BJ (cell line): Measurements from ENCODE around the gene CYP4F2. TPM values are rescaled to one million over a fixed set of nuclear protein-coding genes. Genes with fewer than 3 reads are reported as not detected.
"Not testable (repeated sequence)": the region's sequence is repeated elsewhere in the genome, so short reads cannot be mapped to it uniquely, and the experiment has no call there.

Source experiments
- CTCF ChIA-PET: fragments of 350-600 bp; formaldehyde crosslinking; extraction: SDS; loops from one replicate; lab custom pipeline; 2021; ENCODE audit warnings: antibody characterized with exemption, inconsistent platforms; lab: Yijun Ruan, JAX
- POLR2A ChIA-PET: fragments of 300-600 bp; sonication (Branson Sonifier 250); formaldehyde crosslinking; extraction: SDS; loops from one replicate; lab custom pipeline; 2021; ENCODE audit warnings: antibody characterized with exemption; lab: Charles Lee
- DNase-seq: peaks from one replicate; pipeline ENCODE4 v3.0.0-alpha.2; 2011; ENCODE audit warnings: low read depth
- H3K27me3 ChIP-seq: 2 replicates; pipeline ENCODE4 v1.6.0; 2011; ENCODE audit warnings: low read length; ENCODE audit not compliant: control insufficient read depth, insufficient read depth
- H3K36me3 ChIP-seq: 2 replicates; pipeline ENCODE4 v1.5.1; 2011; ENCODE audit warnings: low read length; ENCODE audit not compliant: control insufficient read depth, insufficient read depth
- H3K4me3 ChIP-seq: 2 replicates; pipeline ENCODE4 v1.5.1; 2011; ENCODE audit warnings: low read depth, mild to moderate bottlenecking, control low read depth, low read length
- polyA plus RNA-seq: library from polyadenylated mRNA; depleted of rRNA; stranded (reverse); fragments of >200 nt; gene quantifications from 2 replicates; pipeline ENCODE4 v1.2.3, GENCODE V29; 2011
- TF ChIP-seq, protein P1 (sequence below): IDR thresholded peaks from 2 replicates; pipeline ENCODE4 v1.5.1; 2011; ENCODE audit warnings: low read depth, mild to moderate bottlenecking, control low read depth, inconsistent platforms, low read length, moderate library complexity; ENCODE audit not compliant: insufficient read depth

CYP4F2 gene
- polyA plus RNA-seq, 1 experiment: not detected

DNA sequence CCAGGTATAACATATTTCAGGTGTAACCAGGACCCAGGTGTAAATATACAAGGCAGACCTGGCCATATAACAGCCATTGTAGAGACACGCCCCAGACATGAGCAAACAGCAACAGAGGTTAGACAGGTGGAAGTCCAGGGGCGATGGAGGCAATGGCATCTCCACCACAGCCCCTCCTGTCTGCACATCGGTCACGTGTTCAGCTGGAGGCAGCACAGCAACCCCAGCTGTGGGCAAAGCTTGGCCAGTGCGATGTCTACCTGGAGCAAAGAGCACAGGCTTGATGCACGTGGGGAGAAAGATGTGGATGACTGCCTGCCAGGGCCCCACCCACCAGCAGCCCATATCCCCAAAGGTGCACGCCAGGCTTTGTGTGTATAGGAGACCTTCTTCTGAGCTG lies 4.4 kb downstream of the CYP4F2 start:
- Histone ChIP-seq H3K36me3 (no peaks in the 10 kb centered on the region), H3K4me3 (no peak overlapping the region), H3K27me3 (no peaks in the 10 kb centered on the region)
- ChIA-PET CTCF (no interaction called here), POLR2A (no interaction called here)
- TF ChIP-seq, protein P1, sequence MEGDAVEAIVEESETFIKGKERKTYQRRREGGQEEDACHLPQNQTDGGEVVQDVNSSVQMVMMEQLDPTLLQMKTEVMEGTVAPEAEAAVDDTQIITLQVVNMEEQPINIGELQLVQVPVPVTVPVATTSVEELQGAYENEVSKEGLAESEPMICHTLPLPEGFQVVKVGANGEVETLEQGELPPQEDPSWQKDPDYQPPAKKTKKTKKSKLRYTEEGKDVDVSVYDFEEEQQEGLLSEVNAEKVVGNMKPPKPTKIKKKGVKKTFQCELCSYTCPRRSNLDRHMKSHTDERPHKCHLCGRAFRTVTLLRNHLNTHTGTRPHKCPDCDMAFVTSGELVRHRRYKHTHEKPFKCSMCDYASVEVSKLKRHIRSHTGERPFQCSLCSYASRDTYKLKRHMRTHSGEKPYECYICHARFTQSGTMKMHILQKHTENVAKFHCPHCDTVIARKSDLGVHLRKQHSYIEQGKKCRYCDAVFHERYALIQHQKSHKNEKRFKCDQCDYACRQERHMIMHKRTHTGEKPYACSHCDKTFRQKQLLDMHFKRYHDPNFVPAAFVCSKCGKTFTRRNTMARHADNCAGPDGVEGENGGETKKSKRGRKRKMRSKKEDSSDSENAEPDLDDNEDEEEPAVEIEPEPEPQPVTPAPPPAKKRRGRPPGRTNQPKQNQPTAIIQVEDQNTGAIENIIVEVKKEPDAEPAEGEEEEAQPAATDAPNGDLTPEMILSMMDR: no peak
- DNase-seq: no peak

DNA sequence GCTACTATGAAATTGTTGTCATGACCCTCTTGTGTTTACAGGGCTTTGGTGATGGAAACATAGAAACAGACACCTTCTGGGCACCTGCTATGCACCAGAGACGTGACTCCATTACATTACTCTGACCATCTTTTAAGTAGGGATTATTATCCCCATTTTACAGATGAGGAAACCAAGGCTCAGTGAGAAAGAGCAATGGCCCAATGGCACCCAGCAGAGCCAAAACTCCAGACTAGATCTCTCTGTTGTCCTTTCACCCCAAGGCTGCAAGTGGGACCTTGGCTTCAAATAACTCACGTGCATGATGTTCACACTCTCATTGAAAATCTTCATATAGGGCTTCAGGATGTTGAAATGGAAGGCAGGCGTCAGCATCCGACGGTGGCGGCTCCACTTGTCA lies 5.9 kb downstream of the CYP4F2 start:
- CTCF ChIA-PET: interaction anchor here (0.6 kb wide), 1 partner anchor 298 kb away, joined by 3 read pairs; no protein-coding TSS in a partner anchor
- Histone ChIP-seq H3K4me3 (no peak overlapping the region), H3K36me3 (no peaks in the 10 kb centered on the region), H3K27me3 (no peaks in the 10 kb centered on the region)
- TF ChIP-seq, protein P1: no peak
- POLR2A ChIA-PET: no interaction called here
- no peak for DNase-seq

DNA sequence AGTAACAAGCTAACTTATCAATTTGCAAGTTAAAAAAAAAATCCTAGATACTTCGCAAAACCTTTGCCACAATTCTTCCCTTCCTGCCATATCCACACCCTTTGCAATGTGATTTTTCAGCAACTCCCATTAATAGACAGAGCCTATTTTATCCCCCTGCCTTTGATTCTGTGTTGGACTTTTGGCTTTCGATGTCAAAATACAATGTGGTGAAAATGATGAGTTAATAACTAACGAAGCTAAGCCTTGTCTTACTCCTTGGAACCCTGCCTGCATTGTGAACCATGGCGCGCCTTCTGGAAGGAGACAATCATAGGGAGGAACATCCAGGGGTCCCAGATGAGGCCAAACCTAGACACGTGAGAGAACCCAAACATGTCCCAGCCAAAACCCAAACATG lies 6.4 kb downstream of the CYP4F2 start:
- H3K36me3 ChIP-seq: no peaks in the 10 kb centered on the region
- no peaks in the 10 kb centered on the region for H3K27me3 ChIP-seq
- CTCF ChIA-PET: interaction anchor here (0.6 kb wide), 1 partner anchor 298 kb away, joined by 3 read pairs; no protein-coding TSS in a partner anchor
- POLR2A ChIA-PET: no interaction called here
- DNase-seq: no peak
- TF ChIP-seq, protein P1: no peak
- no peak overlapping the region for H3K4me3 ChIP-seq

DNA sequence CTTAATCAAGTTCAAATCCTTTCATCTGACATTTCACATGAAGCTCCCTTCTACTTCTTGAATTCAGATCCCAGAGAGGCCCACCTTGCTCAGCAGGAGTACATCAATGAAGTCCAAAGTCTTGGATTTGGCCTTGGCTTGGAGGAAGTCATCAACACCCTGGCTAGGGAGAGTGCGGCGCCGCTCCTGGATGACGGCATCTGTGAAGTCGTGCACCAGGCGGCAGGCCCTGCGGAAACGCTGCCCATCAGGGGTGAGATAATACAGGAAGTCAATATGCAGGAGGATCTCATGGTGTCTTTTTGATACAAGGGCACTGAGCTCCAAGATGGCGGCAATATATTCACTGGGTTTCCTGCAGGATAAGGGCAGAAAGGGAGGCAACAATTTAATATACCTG lies 8.5 kb downstream of the CYP4F2 start:
- H3K36me3 ChIP-seq, POLR2A ChIA-PET, DNase-seq, CTCF ChIA-PET, H3K27me3 ChIP-seq, H3K4me3 ChIP-seq: not testable (repeated sequence)

DNA sequence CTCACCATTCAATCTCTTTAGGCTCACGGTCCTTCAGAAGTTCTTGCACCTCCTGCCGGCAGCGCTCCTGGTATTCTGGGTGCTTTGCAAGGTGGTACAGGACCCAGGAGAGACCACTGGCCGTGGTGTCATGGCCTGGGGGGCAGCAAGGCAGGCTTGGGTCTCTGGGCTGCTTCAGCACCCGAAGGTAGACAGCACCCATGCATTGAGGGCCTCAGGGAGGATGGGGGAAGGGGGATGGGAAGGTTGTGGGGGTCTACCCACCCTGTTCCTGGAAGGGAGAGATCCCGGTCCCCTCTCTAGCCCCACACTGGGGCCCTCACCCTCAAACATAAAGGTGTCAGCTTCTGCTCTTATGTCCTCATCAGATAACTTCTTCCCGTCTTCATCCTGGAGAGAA lies 12.0 kb downstream of the CYP4F2 start:
- DNase-seq: no peak
- TF ChIP-seq, protein P1: no peak
- Histone ChIP-seq H3K4me3 (no peak overlapping the region), H3K36me3 (no peaks in the 10 kb centered on the region), H3K27me3 (no peaks in the 10 kb centered on the region)
- CTCF ChIA-PET: no interaction called here
- POLR2A ChIA-PET: no interaction called here

DNA sequence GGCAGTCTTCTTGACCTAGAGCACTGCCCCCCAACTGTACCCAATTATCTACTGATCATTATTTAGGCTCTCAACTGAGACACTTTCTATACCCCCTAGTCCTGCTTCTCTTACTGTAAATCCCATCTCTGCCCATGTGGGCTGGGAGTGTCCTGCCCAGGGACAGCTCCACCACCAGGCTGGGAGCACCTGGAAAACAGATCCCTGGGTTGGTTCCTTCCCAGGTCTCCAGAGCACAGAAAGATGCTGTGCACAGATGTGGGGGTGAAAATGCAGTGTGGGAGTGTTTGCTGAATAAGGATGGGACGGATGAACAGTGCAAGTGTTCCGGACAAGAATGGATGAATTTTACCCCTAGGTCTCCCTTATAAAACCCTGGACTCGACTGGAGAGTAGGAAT lies 12.7 kb downstream of the CYP4F2 start:
- Histone ChIP-seq H3K4me3 (no peak overlapping the region), H3K36me3 (no peaks in the 10 kb centered on the region), H3K27me3 (no peaks in the 10 kb centered on the region)
- TF ChIP-seq, protein P1: no peak
- ChIA-PET POLR2A (no interaction called here), CTCF (no interaction called here)
- DNase-seq: no peak

DNA sequence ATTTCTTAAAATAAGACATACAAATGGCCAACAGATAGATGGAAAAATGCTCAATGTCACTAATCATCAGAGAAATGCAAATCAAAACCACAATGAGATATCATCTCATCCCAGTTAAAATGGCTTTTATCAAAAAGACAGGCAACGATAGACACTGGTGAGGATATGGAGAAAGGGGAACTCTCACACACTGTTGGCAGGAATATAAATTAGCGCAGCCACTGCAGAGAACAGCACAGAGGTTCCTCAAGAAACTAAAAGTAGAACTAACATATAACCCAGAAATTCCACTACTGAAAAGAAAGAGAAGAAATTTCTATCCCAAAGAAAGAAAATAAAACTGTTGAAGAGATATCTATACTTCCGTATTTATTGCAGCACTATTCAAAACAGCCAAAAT lies 14.5 kb downstream of the CYP4F2 start:
- H3K4me3 ChIP-seq, H3K36me3 ChIP-seq, DNase-seq, H3K27me3 ChIP-seq, POLR2A ChIA-PET: not testable (repeated sequence)
- CTCF ChIA-PET: interaction anchor here (1.2 kb wide), 1 partner anchor 35 kb away, joined by 5 read pairs; no protein-coding TSS in a partner anchor
